Left colon (tissue), 2 donors: Measurements from ENCODE around the gene BTG1. TPM values are rescaled to one million over a fixed set of nuclear protein-coding genes. Genes with fewer than 3 reads are reported as not detected.
"Not testable (repeated sequence)": the region's sequence is repeated elsewhere in the genome, so short reads cannot be mapped to it uniquely, and the experiment has no call there.

Source experiments
- ATAC-seq: fragments of 200-7000 bp; cut with Tn5 transposase; one replicate; pipeline ENCODE4 v1.9.1; 2020; ENCODE audit warnings: mild to moderate bottlenecking, moderate library complexity
- DNase-seq, 2 donors: peaks; one replicate each; pipeline ENCODE4 v3.0.0-alpha.2; 2020
- intact Hi-C, 2 donors: fragments of 100-400 bp; cut with DNase I in 1 of 2; cut with micrococcal nuclease in 1 of 2; formaldehyde crosslinking; loops; one replicate each; pipeline versions ENCODE4 v1.11.2 to v1.14.0; 2022; cut with DNase I, micrococcal nuclease
- total RNA-seq, 2 donors: library from RNA; stranded (reverse); fragmentation: NEBNext Ultra II Directional; extraction: Animal tissue kit (Norgen Biotek cat#: 25700); gene quantifications; one replicate each; pipeline ENCODE4 v1.2.1, GENCODE V29; 2021
- donor health status: DM: no; HTN: no; CAD: no.
- donor health status: DM: yes; HTN: yes; CAD: no.

Gene BTG1
- total RNA-seq, 2 donors from 2014 or later: 144 to 182 TPM

DNA sequence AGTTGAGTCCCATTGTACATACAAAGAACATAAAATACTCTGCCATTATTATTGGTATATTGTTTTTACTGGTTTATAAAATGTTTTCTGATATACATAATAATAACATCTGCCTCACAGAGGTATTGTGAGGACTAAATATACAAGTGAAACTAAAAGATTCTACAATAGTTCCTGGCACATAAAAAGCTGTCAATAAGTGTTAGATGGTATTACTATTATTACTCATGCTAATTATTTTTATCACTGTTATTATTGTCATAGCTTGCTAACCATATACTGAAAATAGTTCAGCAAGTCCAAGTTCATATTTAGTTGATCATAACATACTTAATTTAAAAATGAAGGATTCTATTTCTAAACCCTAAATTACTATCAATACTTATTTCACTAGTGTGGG is 34.4 kb downstream of the BTG1 start:
- DNase-seq (no peak), ATAC-seq (no peak)
- intact Hi-C loops: no loop called here

- DNase-seq: no peak
Observed at GRCh38 chr12:92110083-92110640, 35.5 kb downstream of the BTG1 start.

DNA sequence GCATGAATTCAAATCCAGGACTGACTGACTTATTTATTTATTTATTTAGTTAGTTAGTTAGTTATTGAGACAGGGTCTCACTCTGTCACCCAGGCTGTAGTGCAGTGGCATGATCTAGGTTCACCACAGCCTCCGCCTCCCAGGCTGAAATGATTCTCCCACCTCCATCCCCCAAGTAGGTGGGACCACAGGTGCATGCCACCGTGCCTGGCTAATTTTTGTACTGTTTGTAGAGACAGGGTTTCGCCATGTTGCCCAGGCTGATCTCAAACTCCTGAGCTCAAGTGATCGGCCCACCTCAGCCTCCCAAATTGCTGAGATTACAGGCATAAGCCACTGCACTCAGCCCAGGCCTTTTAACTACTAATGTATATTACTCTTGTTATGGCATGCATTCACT is 36.0 kb downstream of the BTG1 start:
- no peak for DNase-seq
- intact Hi-C loops: no loop called here
- ATAC-seq: no peak

More at GRCh38 chr12:92110083-92110640, 35.5 kb downstream of the BTG1 start:
- intact Hi-C loops: no loop called here
- no peak for ATAC-seq

GRCh38 chr12:92108651-92109050 is 37.0 kb downstream of the BTG1 start:
- ATAC-seq (no peak), DNase-seq (no peak)
- intact Hi-C loops: no loop called here

GRCh38 chr12:92107621-92108131 is 38.0 kb downstream of the BTG1 start:
- no peak for ATAC-seq
- no peak for DNase-seq
- intact Hi-C loops: no loop called here

DNA sequence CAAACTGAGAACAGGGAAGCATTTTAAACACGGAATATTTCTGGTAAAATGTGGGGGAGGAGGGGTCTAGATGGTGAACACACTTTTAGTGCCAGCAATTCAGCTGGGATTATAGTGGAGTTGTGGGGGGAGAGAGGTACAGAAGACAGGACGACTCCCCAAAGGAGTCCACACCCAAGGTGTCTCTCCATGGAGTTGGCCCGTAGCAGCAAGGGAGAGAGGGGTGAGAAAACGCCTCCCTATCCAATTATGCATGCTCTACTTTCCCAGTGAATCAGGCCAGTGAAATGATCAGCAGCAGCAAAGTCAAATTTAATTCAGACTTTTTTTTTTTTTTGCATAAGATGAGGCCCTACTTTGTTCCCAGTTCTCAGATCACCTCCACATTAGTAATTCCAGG is 38.6 kb downstream of the BTG1 start:
- intact Hi-C loops: no loop called here
- ATAC-seq: no peak
- DNase-seq: no peak

GRCh38 chr12:92105676-92106075 is 40.0 kb downstream of the BTG1 start:
- DNase-seq (no peak), ATAC-seq (no peak)
- intact Hi-C loops: no loop called here

- ATAC-seq (no peak), DNase-seq (no peak)
- intact Hi-C loops: no loop called here
Observed at GRCh38 chr12:92105110-92105509, 40.5 kb downstream of the BTG1 start.

- intact Hi-C loops: no loop called here
- ATAC-seq: no peak
- DNase-seq: no peak
Observed at GRCh38 chr12:92102606-92103005, 43.0 kb downstream of the BTG1 start.

DNA sequence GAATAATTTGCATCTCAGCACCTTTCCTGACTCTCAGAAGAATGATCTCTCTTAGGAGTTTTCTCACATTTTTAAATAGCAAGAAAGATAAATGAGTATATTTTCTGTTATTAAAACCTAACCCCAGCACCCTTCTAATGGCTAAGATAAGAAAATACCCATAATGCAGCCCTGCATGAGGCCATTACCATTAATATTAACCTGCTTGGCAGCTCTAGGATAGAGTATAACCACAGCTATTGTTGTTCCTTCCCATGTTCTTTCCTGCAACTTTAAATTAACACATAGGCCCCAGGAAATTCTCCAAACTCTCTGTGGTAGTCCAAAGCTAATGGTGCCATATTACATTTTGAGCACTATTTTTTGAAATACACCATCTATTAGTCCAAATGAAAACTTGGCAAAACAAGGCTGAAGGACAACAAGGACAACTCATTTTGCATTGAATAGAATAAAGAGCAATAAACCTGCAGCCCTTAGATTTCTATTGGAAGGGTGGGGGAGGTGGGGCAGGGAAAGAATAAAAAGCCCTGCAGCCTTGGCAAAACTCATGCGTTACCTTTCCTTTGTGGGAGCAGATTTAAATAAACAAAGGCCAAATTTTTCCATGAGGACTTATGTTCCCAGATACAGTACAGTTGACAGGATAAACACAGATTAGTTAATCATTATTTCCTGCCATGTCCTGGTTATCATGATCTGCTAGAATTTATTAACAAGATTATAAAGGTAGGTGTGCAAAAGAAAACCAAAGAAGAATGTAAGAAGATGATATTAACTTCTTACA is 46.9 kb downstream of the BTG1 start:
- no peak for DNase-seq
- peak; percentile 39 for ATAC-seq
- intact Hi-C loops: no loop called here

DNA sequence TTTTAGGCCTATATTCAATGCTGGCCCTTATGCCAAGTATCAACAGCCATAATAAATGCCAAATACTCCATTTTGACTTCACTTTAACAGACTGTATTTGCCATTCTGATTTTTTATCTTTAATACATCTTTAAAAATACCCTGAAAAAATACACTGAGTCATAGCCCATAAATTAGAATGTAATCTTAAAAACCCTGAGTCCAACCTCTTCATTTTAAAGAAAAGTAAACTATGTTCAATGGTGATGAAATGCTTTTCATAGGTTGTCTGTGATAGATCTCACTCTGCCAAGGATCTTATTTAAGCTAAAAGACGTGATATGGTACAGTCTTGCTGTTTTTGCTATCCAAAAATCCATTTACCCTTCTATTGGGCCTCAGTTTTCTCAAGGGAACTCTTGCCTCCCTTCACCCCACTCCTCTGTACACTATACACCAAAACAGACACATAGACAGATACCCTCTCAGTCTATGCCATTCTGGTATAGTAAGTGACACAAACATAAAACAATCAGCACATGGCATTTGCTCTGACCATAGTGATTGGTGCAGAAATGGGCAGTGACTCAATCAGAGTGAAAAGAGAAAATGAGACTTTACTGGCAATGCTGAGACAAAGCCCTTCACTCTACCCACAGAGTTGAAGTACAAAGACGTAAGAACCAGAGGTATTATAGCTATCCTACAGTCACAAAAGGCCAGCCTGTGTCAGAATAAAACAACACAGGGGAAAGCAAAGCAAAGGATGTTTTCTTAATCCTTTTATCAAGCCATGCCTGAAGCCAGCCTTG is 49.1 kb downstream of the BTG1 start:
- ATAC-seq (no peak), DNase-seq (no peak)
- intact Hi-C loops: no loop called here

DNA sequence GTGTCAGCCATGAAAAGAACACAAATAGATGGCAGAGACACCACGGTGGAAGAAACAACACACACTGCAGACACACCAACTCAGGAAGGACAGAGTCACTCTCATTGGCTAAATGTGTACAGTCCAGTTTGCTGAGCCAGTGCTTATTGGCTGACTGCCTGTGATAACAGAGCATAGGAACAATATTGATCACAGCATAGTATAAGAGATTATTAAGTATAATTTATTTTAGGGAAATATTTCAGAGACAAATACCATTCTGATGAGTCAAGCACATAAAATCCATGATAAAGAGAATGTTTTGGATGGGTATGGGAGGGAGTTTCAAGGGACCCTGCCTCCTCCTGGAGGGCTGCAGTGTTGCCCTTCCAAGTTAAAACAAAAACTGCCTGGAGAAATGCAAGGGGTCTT is 50.9 kb downstream of the BTG1 start:
- no peak for DNase-seq
- intact Hi-C loops: no loop called here
- ATAC-seq: no peak

GRCh38 chr12:92094301-92094700 is 51.3 kb downstream of the BTG1 start:
- intact Hi-C loops, DNase-seq, ATAC-seq: not testable (repeated sequence)
